CD4-positive, alpha-beta T cell (primary cell): ENCODE results near the gene TMEM121. TPM values are rescaled to one million over a fixed set of nuclear protein-coding genes. Genes with fewer than 3 reads are reported as not detected.
"Not testable (repeated sequence)": the region's sequence is repeated elsewhere in the genome, so short reads cannot be mapped to it uniquely, and the experiment has no call there.

Source experiments
- ATAC-seq: fragments of 200-7000 bp; cut with Tn5 transposase; one replicate; pipeline ENCODE4 v1.10.0; 2022; ENCODE audit warnings: mild to moderate bottlenecking; ENCODE audit not compliant: poor library complexity
- CTCF ChIA-PET: fragments of 350-600 bp; sonication (Branson Sonifier 250); formaldehyde crosslinking; loops from one replicate; lab custom pipeline; 2021; ENCODE audit warnings: antibody characterized with exemption, inconsistent platforms; lab: Charles Lee
- POLR2A ChIA-PET: fragments of 350-600 bp; sonication (Branson Sonifier 250); formaldehyde crosslinking; loops from one replicate; lab custom pipeline; 2021; ENCODE audit warnings: antibody characterized with exemption, inconsistent platforms; lab: Charles Lee
- DNase-seq, 14 experiments: peaks; one replicate each; pipeline ENCODE4 v3.0.0-alpha.2; 2013 to 2020; ENCODE audit warnings: mixed read lengths in 2 of 14
- H3K27ac ChIP-seq, 2 donors: one replicate each; pipeline versions ENCODE4 v1.5.1 to v1.7.0; 2013; ENCODE audit warnings: low read length in 2 of 2, low read depth in 1 of 2, mild to moderate bottlenecking in 1 of 2
- H3K27me3 ChIP-seq, 2 experiments: 1 replicate in 1 of 2; 2 replicates in 1 of 2; pipeline versions ENCODE4 v1.6.1 to v1.7.0; 2013; ENCODE audit warnings: low read length in 2 of 2, control low read depth in 1 of 2, mild to moderate bottlenecking in 1 of 2, moderate library complexity in 1 of 2; ENCODE audit not compliant: insufficient read depth in 2 of 2, control insufficient read depth in 1 of 2
- H3K36me3 ChIP-seq: one replicate; pipeline ENCODE4 v1.6.1; 2013; ENCODE audit warnings: low read length, control low read depth; ENCODE audit not compliant: insufficient read depth
- H3K4me1 ChIP-seq: one replicate; pipeline ENCODE4 v1.6.1; 2013; ENCODE audit warnings: low read length, control low read depth; ENCODE audit not compliant: insufficient read depth
- H3K4me3 ChIP-seq: one replicate; pipeline ENCODE4 v1.5.1; 2013; ENCODE audit warnings: mild to moderate bottlenecking, low read length, moderate library complexity
- H3K9me3 ChIP-seq, 2 experiments: 1 replicate in 1 of 2; 2 replicates in 1 of 2; pipeline versions ENCODE4 v1.6.1 to v1.7.0; 2013; ENCODE audit warnings: low read length in 2 of 2, mild to moderate bottlenecking in 2 of 2, control low read depth in 1 of 2, moderate library complexity in 1 of 2; ENCODE audit not compliant: control insufficient read depth in 1 of 2, insufficient read depth in 1 of 2
- H3K27ac Mint-ChIP-seq: one replicate; pipeline ENCODE4 v1.8.0; 2020; ENCODE audit warnings: mixed read lengths
- H3K27me3 Mint-ChIP-seq: one replicate; pipeline ENCODE4 v1.8.0; 2021; ENCODE audit warnings: mixed read lengths
- H3K36me3 Mint-ChIP-seq: one replicate; pipeline ENCODE4 v1.8.0; 2021; ENCODE audit warnings: low read depth, mixed read lengths
- H3K4me1 Mint-ChIP-seq: one replicate; pipeline ENCODE4 v1.8.0; 2021; ENCODE audit warnings: low read depth, mixed read lengths
- H3K4me3 Mint-ChIP-seq: one replicate; pipeline ENCODE4 v1.8.0; 2020; ENCODE audit warnings: mild to moderate bottlenecking, mixed read lengths
- H3K9me3 Mint-ChIP-seq: one replicate; pipeline ENCODE4 v1.8.0; 2020; ENCODE audit warnings: mixed read lengths
- intact Hi-C, 2 experiments: fragments of 100-400 bp; cut with DNase I in 1 of 2; cut with micrococcal nuclease in 1 of 2; formaldehyde crosslinking; loops; one replicate each; pipeline versions ENCODE4 v1.15.1 to v1.9.0; 2023 to 2025; cut with DNase I, micrococcal nuclease
- total RNA-seq, 174 experiments: library from RNA in 2 of 174; stranded (reverse) in 2 of 174; gene quantifications; one replicate each; pipeline ENCODE4 v1.2.3 and lab custom pipeline; 2021 to 2026
- TF ChIP-seq, protein P1 (sequence below): fragments of 200-600 bp; IDR thresholded peaks from one replicate; pipeline ENCODE4 v1.8.0; 2022; ENCODE audit warnings: antibody characterized with exemption, mild to moderate bottlenecking

The TMEM121 gene
- total RNA-seq, 2 experiments from 2014 or later, result 1.6 to 1.7 TPM

DNA sequence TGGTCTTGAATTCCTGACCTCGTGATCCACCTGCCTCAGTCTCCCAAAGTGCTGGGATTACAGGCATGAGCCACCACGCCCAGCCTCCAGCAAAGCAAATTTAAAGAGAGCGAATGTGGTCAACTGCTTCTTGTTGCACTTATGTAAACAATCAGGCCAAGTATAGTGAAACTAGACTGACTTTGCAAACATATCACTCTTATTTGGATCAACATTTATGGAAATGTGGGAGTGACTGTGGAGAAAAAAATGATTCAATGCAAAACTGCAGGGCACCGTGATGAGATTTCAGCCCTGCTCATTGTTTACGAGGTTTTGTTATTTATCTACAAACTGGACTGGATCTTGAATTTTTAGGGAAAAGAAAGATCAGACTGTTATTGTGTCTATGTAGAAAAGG, 28.1 kb downstream of the TMEM121 start:
- POLR2A ChIA-PET, result no interaction called here

GRCh38 chr14:105557671-105558070, 31.3 kb downstream of the TMEM121 start:
- intact Hi-C loops, result loop anchor here in 1 of 2 experiments (10.0 kb wide), 1 partner anchor 507 kb away; no protein-coding TSS in a partner anchor
- ATAC-seq, H3K4me1 ChIP-seq, H3K4me3 ChIP-seq, H3K36me3 Mint-ChIP-seq, H3K27ac Mint-ChIP-seq, H3K4me1 Mint-ChIP-seq, H3K36me3 ChIP-seq, H3K9me3 Mint-ChIP-seq, H3K9me3 ChIP-seq, POLR2A ChIA-PET, H3K27me3 ChIP-seq, H3K27ac ChIP-seq, DNase-seq, H3K4me3 Mint-ChIP-seq, CTCF ChIA-PET: not testable (repeated sequence)
- peaks cover 13% of the 10 kb centered on the region for H3K27me3 Mint-ChIP-seq

More for the DNA sequence above, 28.1 kb downstream of the TMEM121 start:
- H3K27me3 ChIP-seq, result no peaks in the 10 kb centered on the region
- Mint-ChIP-seq H3K27me3 (peaks cover 28% of the 10 kb centered on the region), H3K27ac (no peak overlapping the region), H3K9me3 (no peaks in the 10 kb centered on the region), H3K4me3 (no peak overlapping the region), H3K4me1 (no peaks in the 10 kb centered on the region), H3K36me3 (no peaks in the 10 kb centered on the region)
- H3K27ac ChIP-seq, result no peak overlapping the region
- DNase-seq, result no peak
- TF ChIP-seq, protein P1, sequence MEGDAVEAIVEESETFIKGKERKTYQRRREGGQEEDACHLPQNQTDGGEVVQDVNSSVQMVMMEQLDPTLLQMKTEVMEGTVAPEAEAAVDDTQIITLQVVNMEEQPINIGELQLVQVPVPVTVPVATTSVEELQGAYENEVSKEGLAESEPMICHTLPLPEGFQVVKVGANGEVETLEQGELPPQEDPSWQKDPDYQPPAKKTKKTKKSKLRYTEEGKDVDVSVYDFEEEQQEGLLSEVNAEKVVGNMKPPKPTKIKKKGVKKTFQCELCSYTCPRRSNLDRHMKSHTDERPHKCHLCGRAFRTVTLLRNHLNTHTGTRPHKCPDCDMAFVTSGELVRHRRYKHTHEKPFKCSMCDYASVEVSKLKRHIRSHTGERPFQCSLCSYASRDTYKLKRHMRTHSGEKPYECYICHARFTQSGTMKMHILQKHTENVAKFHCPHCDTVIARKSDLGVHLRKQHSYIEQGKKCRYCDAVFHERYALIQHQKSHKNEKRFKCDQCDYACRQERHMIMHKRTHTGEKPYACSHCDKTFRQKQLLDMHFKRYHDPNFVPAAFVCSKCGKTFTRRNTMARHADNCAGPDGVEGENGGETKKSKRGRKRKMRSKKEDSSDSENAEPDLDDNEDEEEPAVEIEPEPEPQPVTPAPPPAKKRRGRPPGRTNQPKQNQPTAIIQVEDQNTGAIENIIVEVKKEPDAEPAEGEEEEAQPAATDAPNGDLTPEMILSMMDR, result no peak
- intact Hi-C loops, result loop anchor here in 1 of 2 experiments (10.0 kb wide), 1 partner anchor 510 kb away; no protein-coding TSS in a partner anchor
- H3K9me3 ChIP-seq, result no peaks in the 10 kb centered on the region
- CTCF ChIA-PET, result no interaction called here
- no peak overlapping the region for H3K4me3 ChIP-seq
- no peak for ATAC-seq
- H3K4me1 ChIP-seq, result no peaks in the 10 kb centered on the region
- no peaks in the 10 kb centered on the region for H3K36me3 ChIP-seq

GRCh38 chr14:105558449-105559154, 32.2 kb downstream of the TMEM121 start:
- H3K9me3 ChIP-seq, H3K27ac Mint-ChIP-seq, H3K9me3 Mint-ChIP-seq, POLR2A ChIA-PET, H3K36me3 Mint-ChIP-seq, H3K4me1 Mint-ChIP-seq, H3K4me1 ChIP-seq, H3K36me3 ChIP-seq, H3K4me3 ChIP-seq, H3K4me3 Mint-ChIP-seq, H3K27me3 ChIP-seq, H3K27ac ChIP-seq, CTCF ChIA-PET: not testable (repeated sequence)
- ATAC-seq (peak; percentile 40), DNase-seq (peak in 1 of 14 experiments; percentile 15)
- H3K27me3 Mint-ChIP-seq, result peaks cover 12% of the 10 kb centered on the region
- intact Hi-C loops, result loop anchor here in 1 of 2 experiments (10.0 kb wide), 1 partner anchor 506 kb away; no protein-coding TSS in a partner anchor
- TF ChIP-seq, protein P1, result peak; percentile 46

- H3K4me3 ChIP-seq, H3K4me3 Mint-ChIP-seq, H3K27ac ChIP-seq, POLR2A ChIA-PET, H3K4me1 Mint-ChIP-seq, H3K36me3 Mint-ChIP-seq, H3K9me3 ChIP-seq, H3K9me3 Mint-ChIP-seq, H3K4me1 ChIP-seq, H3K27me3 ChIP-seq, H3K36me3 ChIP-seq, CTCF ChIA-PET, H3K27ac Mint-ChIP-seq: not testable (repeated sequence)
- peaks cover 12% of the 10 kb centered on the region for H3K27me3 Mint-ChIP-seq
- intact Hi-C loops, result loop anchor here in 1 of 2 experiments (10.0 kb wide), 1 partner anchor 505 kb away; no protein-coding TSS in a partner anchor
- DNase-seq, result peak in 1 of 14 experiments; percentile 20
- peak; percentile 64 for ATAC-seq
These were observed 33.1 kb downstream of the TMEM121 start for GRCh38 chr14:105559384-105560047.

GRCh38 chr14:105560048-105560669, 33.8 kb downstream of the TMEM121 start:
- H3K27ac Mint-ChIP-seq, H3K4me3 ChIP-seq, DNase-seq, H3K4me3 Mint-ChIP-seq, intact Hi-C loops, CTCF ChIA-PET, H3K27ac ChIP-seq, H3K9me3 ChIP-seq, H3K4me1 ChIP-seq, H3K9me3 Mint-ChIP-seq, H3K4me1 Mint-ChIP-seq, H3K36me3 ChIP-seq, H3K36me3 Mint-ChIP-seq, POLR2A ChIA-PET, H3K27me3 ChIP-seq: not testable (repeated sequence)
- peak; percentile 38 for ATAC-seq
- peaks cover 11% of the 10 kb centered on the region for H3K27me3 Mint-ChIP-seq
